Activated CD8-positive, alpha-beta memory T cell treated with anti-CD3 and anti-CD28 coated beads, Interleukin-2, amount 10 ng/mL, durations not matched to agents 7 days and 5 days (primary cell): ENCODE measurements around the gene AQP5. TPM values are rescaled to one million over a fixed set of nuclear protein-coding genes. Genes with fewer than 3 reads are reported as not detected.
"Not testable (repeated sequence)": the region's sequence is repeated elsewhere in the genome, so short reads cannot be mapped to it uniquely, and the experiment has no call there.

ENCODE experiments used
- ATAC-seq: fragments of 150-1000 bp; cut with Tn5 transposase; one replicate; pipeline ENCODE4 v1.10.0; 2021; ENCODE audit warnings: moderate library complexity
- CTCF ChIA-PET: fragments of 350-600 bp; sonication (Branson Sonifier 250); formaldehyde crosslinking; loops from one replicate; lab custom pipeline; 2021; ENCODE audit warnings: antibody characterized with exemption; lab: Charles Lee
- DNase-seq: peaks from one replicate; pipeline ENCODE4 v3.0.0-alpha.2; 2020
- H3K27ac Mint-ChIP-seq: one replicate; pipeline ENCODE4 v1.8.0; 2021; ENCODE audit warnings: mild to moderate bottlenecking, mixed read lengths
- H3K27me3 Mint-ChIP-seq: one replicate; pipeline ENCODE4 v1.8.0; 2021; ENCODE audit warnings: mixed read lengths
- H3K36me3 Mint-ChIP-seq: one replicate; pipeline ENCODE4 v1.8.0; 2021; ENCODE audit warnings: mild to moderate bottlenecking, mixed read lengths
- H3K4me1 Mint-ChIP-seq: one replicate; pipeline ENCODE4 v1.8.0; 2021; ENCODE audit warnings: mixed read lengths
- H3K4me3 Mint-ChIP-seq: one replicate; pipeline ENCODE4 v1.8.0; 2021; ENCODE audit warnings: mild to moderate bottlenecking, moderate library complexity, mixed read lengths
- H3K9me3 Mint-ChIP-seq: one replicate; pipeline ENCODE4 v1.8.0; 2022; ENCODE audit warnings: low read depth, mixed read lengths
- total RNA-seq, 2 experiments: library from RNA; stranded (reverse); gene quantifications; one replicate each; pipeline ENCODE4 v1.2.3, GENCODE V29; 2021

The AQP5 gene
- total RNA-seq, 2 experiments from 2014 or later = not detected

DNA sequence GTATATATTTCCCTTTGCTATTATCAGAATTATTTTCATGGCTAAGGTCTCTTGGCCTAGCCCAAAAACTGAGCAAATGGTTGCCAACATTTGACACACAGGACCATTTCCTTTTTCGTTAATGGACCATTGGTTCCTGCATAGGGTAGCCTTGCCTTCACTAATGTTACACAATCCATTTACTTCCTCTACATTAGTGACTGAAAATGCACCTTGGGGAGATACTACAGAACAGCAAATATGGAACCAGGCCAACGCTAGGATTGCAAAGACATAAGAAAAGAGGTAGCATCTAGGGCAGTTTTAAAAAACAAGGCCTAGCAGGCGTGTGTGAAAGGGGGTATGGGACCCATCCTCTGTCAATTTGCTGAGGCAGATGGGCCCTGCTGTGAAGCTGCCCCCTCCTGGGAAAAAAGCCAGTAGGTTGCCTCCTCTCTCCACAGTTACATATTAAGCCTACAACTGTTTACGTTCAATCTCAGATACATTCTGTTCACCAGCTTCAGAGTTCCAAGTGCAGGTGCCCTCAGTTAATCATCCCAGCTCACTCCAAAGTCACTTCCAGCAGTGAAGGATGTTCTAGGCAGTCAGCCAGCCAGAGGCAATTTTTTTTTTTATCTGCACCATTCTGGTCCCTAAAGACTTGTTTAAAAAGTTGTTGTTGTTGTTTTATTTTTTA lies 26.1 kb downstream of the AQP5 start:
- Mint-ChIP-seq H3K9me3 (no peaks in the 10 kb centered on the region), H3K27ac (no peak overlapping the region), H3K4me1 (no peaks in the 10 kb centered on the region), H3K36me3 (peaks cover 47% of the 10 kb centered on the region), H3K27me3 (no peaks in the 10 kb centered on the region), H3K4me3 (no peak overlapping the region)
- CTCF ChIA-PET = interaction anchor here (1.1 to 2.3 kb wide), 2 partner anchors 21 to 52 kb away, joined by 3 to 11 read pairs; no protein-coding TSS in a partner anchor
- no peak for ATAC-seq
- no peak for DNase-seq

DNA sequence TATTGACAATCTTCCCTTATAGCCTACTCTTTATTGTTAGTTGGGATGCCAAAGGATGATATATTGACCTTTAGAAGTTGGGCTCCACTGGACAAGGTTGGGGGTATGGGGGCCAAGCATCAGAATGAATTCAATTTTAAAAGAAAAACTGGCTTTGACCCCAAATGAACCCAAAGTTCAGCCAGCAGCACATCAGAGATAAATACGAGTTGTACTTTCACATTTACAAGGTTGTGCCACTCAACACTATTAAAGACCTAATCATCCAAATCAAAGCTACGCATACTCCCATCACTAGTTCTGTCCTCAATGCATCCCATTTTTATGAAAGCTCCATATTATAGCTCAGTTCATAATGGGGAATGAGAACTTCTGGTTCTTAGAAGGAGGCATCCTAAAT lies 27.7 kb downstream of the AQP5 start:
- not testable (repeated sequence) for H3K4me3 Mint-ChIP-seq, H3K9me3 Mint-ChIP-seq, H3K27me3 Mint-ChIP-seq, H3K4me1 Mint-ChIP-seq, ATAC-seq, H3K27ac Mint-ChIP-seq, DNase-seq
- CTCF ChIA-PET = interaction anchor here (0.9 to 2.9 kb wide), 6 partner anchors 10 to 99 kb away, joined by 3 to 11 read pairs (median 6); no protein-coding TSS in a partner anchor
- peaks cover 56% of the 10 kb centered on the region for H3K36me3 Mint-ChIP-seq

DNA sequence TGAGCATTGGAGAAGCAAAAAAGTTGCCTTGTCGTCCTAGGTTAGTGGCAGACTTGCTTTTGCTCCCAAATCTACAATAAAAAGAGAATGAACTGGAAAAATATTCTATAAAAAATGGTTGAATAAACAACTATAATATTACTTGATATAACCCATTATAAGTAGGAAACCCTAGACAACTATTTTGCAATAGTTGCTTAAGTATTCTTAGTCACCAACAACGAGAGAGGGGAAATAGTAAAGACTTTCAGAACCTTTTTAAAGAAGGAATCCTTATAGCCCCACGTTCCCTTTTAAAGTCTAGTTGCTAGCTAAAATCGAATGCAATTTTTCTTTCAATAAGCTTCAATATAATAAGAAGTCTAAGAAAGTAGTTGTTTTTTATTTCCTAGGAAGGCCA lies 28.6 kb downstream of the AQP5 start:
- H3K9me3 Mint-ChIP-seq = no peaks in the 10 kb centered on the region
- H3K4me1 Mint-ChIP-seq = no peaks in the 10 kb centered on the region
- ATAC-seq (no peak), DNase-seq (no peak)
- no peak overlapping the region for H3K27ac Mint-ChIP-seq
- H3K4me3 Mint-ChIP-seq = no peak overlapping the region
- peaks cover 60% of the 10 kb centered on the region for H3K36me3 Mint-ChIP-seq
- CTCF ChIA-PET = interaction anchor here (0.8 to 2.9 kb wide), 3 partner anchors 23 to 65 kb away, joined by 3 to 9 read pairs (median 9); no protein-coding TSS in a partner anchor
- no peaks in the 10 kb centered on the region for H3K27me3 Mint-ChIP-seq

DNA sequence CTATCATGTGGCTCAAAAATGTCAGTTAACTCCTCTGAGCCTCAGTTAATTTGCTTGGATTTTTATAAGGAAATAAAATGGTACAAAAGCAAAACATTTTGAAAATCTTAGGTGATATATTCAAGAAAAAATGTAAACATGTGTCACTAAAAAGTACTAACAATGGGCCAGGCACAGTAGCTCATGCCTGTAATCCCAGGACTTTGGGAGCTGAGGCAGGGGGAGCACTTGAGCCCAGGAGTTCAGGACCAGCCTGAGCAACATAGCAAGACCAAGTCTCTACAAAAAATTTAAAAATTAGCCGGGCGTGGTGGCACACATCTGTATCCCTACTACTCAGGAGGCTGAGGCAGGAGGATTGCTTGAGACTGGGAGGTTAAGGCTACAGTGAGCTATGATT lies 36.8 kb downstream of the AQP5 start:
- Mint-ChIP-seq H3K27ac (no peak overlapping the region), H3K4me3 (no peak overlapping the region), H3K27me3 (no peaks in the 10 kb centered on the region), H3K36me3 (peaks cover 62% of the 10 kb centered on the region), H3K4me1 (no peaks in the 10 kb centered on the region), H3K9me3 (no peaks in the 10 kb centered on the region)
- ATAC-seq = no peak
- CTCF ChIA-PET = no interaction called here
- no peak for DNase-seq

DNA sequence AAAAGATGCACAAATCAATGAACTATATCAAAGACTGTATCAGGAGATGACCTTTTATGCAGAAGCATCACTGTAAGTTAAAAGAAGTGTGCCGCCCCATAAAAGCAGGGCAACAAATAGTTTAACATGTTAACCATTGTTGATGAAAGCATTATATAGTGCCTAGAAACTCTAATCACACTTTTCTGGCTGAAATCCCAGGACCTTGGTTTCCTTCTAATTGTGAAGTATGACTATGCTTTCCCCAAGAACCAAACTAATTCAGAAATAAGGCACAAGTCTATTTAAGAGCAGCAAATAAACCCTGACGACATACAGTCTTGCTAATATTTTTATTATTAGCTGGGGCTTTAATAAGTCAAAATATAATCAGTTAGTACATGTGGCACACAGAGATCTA lies 41.9 kb downstream of the AQP5 start:
- ATAC-seq = no peak
- H3K4me3 Mint-ChIP-seq = no peak overlapping the region
- DNase-seq = no peak
- peaks cover 64% of the 10 kb centered on the region for H3K36me3 Mint-ChIP-seq
- CTCF ChIA-PET = interaction anchor here (0.7 to 2.0 kb wide), 4 partner anchors 11 to 37 kb away, joined by 3 to 7 read pairs (median 5); no protein-coding TSS in a partner anchor
- no peaks in the 10 kb centered on the region for H3K9me3 Mint-ChIP-seq
- no peak overlapping the region for H3K27ac Mint-ChIP-seq
- H3K27me3 Mint-ChIP-seq = no peaks in the 10 kb centered on the region
- peaks cover 3% of the 10 kb centered on the region for H3K4me1 Mint-ChIP-seq

DNA sequence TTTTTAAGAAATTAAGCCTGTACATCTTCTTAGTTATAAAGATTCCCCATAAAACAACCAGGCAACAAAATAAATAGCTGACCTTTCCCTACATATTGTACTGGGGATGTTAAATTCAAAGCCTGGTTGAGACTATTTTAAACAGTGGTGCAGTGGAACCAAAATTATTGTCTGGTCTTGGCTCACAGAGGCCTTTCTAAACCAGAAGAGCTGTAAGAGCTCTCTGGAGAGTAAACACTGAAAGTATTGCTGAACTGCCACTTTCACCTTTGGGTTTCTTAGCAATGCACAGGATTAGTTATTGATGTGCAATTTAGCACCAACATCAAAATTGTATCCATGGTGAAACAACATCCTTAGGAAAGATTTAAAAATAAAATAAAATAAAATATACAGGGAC lies 43.0 kb downstream of the AQP5 start:
- H3K27me3 Mint-ChIP-seq = no peaks in the 10 kb centered on the region
- H3K4me1 Mint-ChIP-seq = peaks cover 8% of the 10 kb centered on the region
- no peaks in the 10 kb centered on the region for H3K9me3 Mint-ChIP-seq
- ATAC-seq (no peak), DNase-seq (no peak)
- CTCF ChIA-PET = interaction anchor here (1.5 to 2.0 kb wide), 3 partner anchors 13 to 51 kb away, joined by 3 to 7 read pairs (median 6); no protein-coding TSS in a partner anchor
- no peak overlapping the region for H3K4me3 Mint-ChIP-seq
- H3K27ac Mint-ChIP-seq = no peak overlapping the region
- peaks cover 60% of the 10 kb centered on the region for H3K36me3 Mint-ChIP-seq

DNA sequence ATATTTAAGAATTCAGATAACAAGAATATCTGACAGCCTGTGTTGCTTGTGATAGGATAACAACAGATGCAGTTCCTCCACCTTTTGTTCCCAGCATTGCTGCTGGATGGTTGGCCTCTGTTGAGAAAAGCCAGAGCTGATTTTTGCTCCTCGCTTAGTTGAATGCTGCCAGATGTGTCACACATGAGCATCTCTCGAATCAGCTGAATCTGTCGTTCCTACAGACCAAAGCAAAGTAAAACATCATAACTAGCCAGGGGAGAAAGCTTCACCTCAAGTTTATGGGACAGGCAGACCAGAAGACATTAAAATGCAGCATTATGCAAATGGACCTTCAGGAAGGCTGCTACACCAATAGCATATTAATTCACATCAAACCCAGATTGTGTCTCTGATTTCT lies 43.5 kb downstream of the AQP5 start:
- H3K9me3 Mint-ChIP-seq = no peaks in the 10 kb centered on the region

DNA sequence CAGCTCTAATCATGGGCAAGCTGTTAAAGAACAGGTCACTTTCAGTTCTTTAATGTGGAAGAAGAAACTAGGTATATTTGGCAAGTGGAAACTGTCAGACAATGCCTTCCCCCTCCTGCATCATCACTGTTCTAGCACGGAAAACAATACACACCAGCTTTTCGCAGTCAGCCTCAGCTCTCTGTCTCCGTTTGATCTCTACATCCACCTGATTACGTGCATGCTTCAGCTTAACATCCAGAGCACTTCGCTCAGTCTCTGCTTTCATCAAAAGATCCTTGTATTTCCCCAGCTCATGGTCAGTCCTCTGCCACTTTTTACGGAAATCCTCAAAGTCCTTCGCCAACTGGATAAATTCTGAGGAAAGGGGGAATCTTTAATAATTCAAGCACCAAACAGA lies 44.6 kb downstream of the AQP5 start:
- no peak overlapping the region for H3K27ac Mint-ChIP-seq
- CTCF ChIA-PET = interaction anchor here (0.6 to 2.2 kb wide), 9 partner anchors 10 to 496 kb away, joined by 3 to 9 read pairs (median 3); no protein-coding TSS in a partner anchor
- H3K4me3 Mint-ChIP-seq = no peak overlapping the region
- ATAC-seq = no peak
- H3K36me3 Mint-ChIP-seq = peaks cover 55% of the 10 kb centered on the region
- H3K27me3 Mint-ChIP-seq = no peaks in the 10 kb centered on the region
- H3K9me3 Mint-ChIP-seq = no peaks in the 10 kb centered on the region
- DNase-seq = no peak
- peaks cover 8% of the 10 kb centered on the region for H3K4me1 Mint-ChIP-seq

More for the DNA sequence above, 43.5 kb downstream of the AQP5 start:
- Mint-ChIP-seq H3K4me3 (no peak overlapping the region), H3K27me3 (no peaks in the 10 kb centered on the region), H3K4me1 (peaks cover 8% of the 10 kb centered on the region), H3K36me3 (peaks cover 61% of the 10 kb centered on the region), H3K27ac (no peak overlapping the region)
- CTCF ChIA-PET = interaction anchor here (1.1 to 2.0 kb wide), 4 partner anchors 12 to 51 kb away, joined by 3 to 7 read pairs (median 4); no protein-coding TSS in a partner anchor
- DNase-seq (no peak), ATAC-seq (no peak)

DNA sequence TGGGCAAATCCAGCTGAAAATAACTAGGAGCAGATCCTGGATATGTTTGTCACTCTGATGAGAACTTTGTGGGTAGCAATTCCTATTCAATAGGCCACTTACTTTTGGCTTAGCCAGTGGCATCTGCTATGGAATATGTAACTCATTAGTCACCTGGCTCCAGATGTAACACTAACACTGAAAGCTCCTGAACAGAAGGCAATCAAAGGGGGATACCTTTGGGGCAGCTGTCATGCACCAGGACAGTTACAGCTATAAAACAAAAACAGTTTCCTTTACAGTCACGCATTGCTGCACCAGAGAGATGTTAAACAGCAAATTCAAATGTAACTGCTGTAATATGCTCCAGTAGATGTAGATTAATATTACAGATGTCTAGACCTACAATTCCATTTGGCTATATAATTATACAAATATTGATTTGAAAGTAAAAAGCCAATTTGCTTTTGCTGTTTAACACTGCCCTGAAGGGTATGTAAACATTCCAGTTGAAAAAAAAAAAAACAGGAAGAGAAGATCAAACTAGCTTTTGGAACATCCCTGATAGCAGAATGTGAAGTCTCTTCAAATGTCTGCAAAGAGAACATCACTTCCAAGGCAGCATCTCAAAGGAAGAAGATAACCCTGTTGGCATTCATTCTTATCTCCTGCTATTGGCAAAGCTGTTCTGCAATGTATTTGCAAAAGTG lies 45.2 kb downstream of the AQP5 start:
- Mint-ChIP-seq H3K9me3 (no peaks in the 10 kb centered on the region), H3K27ac (no peak overlapping the region), H3K27me3 (no peaks in the 10 kb centered on the region), H3K4me3 (no peak overlapping the region), H3K4me1 (peaks cover 8% of the 10 kb centered on the region), H3K36me3 (peaks cover 51% of the 10 kb centered on the region)
- DNase-seq (no peak), ATAC-seq (no peak)
- CTCF ChIA-PET = interaction anchor here (0.6 to 2.2 kb wide), 8 partner anchors 11 to 105 kb away, joined by 3 to 9 read pairs (median 4); partner anchors contain the start of genes COX14 and RACGAP1

DNA sequence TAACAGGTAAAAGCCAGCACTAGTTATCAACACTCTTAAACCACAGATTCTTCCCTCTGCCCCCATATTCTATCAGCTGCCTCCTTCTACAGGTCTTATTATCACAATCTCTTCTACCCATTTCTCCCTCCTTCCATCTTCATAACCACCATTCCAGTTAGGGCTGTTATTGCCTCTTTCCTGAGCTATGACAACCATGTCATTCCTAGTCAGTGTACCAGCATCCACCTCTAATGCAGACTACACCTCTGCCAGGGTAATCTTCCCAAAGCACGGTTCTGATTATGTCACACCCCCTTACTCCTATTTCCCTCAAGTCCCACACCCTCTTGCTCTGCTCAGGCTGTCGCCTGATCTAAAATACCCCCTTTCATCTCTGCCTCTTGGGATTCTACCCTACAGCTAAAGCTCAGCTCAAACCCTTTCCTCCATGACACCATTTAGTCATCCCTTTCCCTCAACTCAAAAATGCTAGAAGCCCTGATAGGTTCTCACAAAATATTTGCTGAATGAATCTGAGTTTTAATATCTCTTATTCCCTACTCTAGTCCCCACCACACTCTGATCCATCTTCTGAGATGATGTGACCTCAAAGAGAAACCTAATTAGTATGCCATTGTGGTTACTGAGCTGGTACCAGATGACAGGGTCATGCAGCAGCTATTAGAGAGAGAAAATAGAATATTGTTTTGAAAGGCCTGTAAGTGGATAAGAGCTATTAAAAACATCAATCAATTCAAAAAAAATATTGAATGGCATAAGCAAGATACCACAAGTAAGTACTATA lies 51.9 kb downstream of the AQP5 start:
- no peak for DNase-seq
- peaks cover 39% of the 10 kb centered on the region for H3K36me3 Mint-ChIP-seq
- no peak overlapping the region for H3K4me3 Mint-ChIP-seq
- CTCF ChIA-PET = interaction anchor here (0.6 to 3.5 kb wide), 6 partner anchors 20 to 68 kb away, joined by 3 to 18 read pairs (median 4); no protein-coding TSS in a partner anchor
- H3K4me1 Mint-ChIP-seq = peaks cover 24% of the 10 kb centered on the region
- no peaks in the 10 kb centered on the region for H3K9me3 Mint-ChIP-seq
- H3K27me3 Mint-ChIP-seq = no peaks in the 10 kb centered on the region
- H3K27ac Mint-ChIP-seq = no peak overlapping the region
- ATAC-seq = peak; percentile 60

DNA sequence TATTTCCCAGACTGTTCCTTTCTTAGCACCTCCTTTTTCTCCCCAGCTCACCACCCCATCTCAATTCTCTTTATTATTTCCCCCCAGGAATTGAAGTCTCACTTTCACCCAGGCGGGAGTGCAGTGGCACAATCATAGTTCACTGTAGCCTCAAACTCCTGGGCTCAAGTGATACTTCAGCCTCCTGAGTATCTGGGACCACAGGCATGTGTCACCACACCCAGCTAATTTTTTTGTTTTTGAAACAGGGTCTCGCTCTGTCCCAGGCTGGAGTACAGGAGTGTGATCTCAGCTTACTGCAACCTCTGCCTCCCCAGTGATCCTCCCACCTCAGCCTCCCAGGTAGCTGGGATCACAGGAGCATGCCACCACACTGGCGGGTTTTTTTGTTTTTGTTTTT lies 52.7 kb downstream of the AQP5 start:
- H3K9me3 Mint-ChIP-seq = no peaks in the 10 kb centered on the region
- DNase-seq (no peak), ATAC-seq (no peak)
- no peak overlapping the region for H3K4me3 Mint-ChIP-seq
- peaks cover 30% of the 10 kb centered on the region for H3K4me1 Mint-ChIP-seq
- H3K27ac Mint-ChIP-seq = peak overlapping the region; percentile 57
- no peaks in the 10 kb centered on the region for H3K27me3 Mint-ChIP-seq
- CTCF ChIA-PET = interaction anchor here (0.6 to 3.5 kb wide), 5 partner anchors 21 to 854 kb away, joined by 3 to 18 read pairs (median 4); no protein-coding TSS in a partner anchor
- peaks cover 41% of the 10 kb centered on the region for H3K36me3 Mint-ChIP-seq
